Heart left ventricle (tissue), 13 donors: ENCODE results near the gene SLC25A13.

Source experiments
- POLR2A ChIP-seq, 2 donors: fragments of 450-650 bp; IDR thresholded peaks; one replicate each; pipeline ENCODE4 v1.6.1; 2017; ENCODE audit warnings: antibody characterized with exemption in 2 of 2, mild to moderate bottlenecking in 2 of 2, moderate library complexity in 2 of 2
- TF ChIP-seq, protein P1 (sequence below), 12 donors: fragments of 200-600 bp; sonication (generic) in 4 of 12; IDR thresholded peaks; one replicate each; pipeline versions ENCODE4 v1.5.0 to v1.8.0; 2018 to 2022; ENCODE audit warnings: antibody characterized with exemption in 12 of 12, mild to moderate bottlenecking in 5 of 12
- donor health status: ischemic (EF 13 %, LVEDD 7.1; RV severe dilation, severe dysfunction).
- donor health status: DM: no; HTN: yes; CAD: no.
- donor health status: DM: no; HTN: no; CAD: no.
- donor health status: ischemic (EF 25% LVEDD 6.9; RV normal size, moderate dysfunction).
- donor health status: ischemic (EF 25% LVEDD 5.7; RV mildly dilated, moderate dysfunction).
- donor health status: ischemic (EF 35%, LVEDD 5.7; RV mildly dilated, moderate dysfunction).
- donor health status: nonischemic (EF 11% LVEDD 7.7; RV severe dilation, severe dysfunction).
- donor health status: DM: yes; HTN: yes; CAD: no.
- donor health status: PGD.
- donor health status: ischemic (EF 29% LVEDD 5.4; RV normal size, mild dysfunction).
- donor health status: nonischemic (EF 23%, LVEDD 6.1; RV moderate dilation, normal function).

DNA sequence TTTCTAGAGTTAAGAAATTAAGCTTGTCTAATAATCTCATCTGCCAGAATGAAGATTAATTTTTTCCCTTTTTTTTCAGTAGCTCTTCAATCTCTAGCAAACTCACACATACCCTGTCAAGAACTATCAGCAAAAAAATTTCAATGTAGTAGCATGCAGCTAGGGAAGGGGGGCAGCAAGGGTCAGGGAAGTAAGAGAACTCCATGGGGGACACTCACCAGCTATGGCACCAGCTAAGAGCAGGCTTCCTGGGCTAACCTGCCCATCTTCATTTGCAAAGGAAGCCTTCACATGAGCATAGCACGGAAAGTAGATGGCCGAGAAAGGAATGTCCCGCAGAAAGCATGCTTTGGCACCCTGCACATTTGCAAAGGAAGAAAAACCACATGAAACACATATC lies 190.4 kb downstream of the SLC25A13 start:
- TF ChIP-seq, protein P1, sequence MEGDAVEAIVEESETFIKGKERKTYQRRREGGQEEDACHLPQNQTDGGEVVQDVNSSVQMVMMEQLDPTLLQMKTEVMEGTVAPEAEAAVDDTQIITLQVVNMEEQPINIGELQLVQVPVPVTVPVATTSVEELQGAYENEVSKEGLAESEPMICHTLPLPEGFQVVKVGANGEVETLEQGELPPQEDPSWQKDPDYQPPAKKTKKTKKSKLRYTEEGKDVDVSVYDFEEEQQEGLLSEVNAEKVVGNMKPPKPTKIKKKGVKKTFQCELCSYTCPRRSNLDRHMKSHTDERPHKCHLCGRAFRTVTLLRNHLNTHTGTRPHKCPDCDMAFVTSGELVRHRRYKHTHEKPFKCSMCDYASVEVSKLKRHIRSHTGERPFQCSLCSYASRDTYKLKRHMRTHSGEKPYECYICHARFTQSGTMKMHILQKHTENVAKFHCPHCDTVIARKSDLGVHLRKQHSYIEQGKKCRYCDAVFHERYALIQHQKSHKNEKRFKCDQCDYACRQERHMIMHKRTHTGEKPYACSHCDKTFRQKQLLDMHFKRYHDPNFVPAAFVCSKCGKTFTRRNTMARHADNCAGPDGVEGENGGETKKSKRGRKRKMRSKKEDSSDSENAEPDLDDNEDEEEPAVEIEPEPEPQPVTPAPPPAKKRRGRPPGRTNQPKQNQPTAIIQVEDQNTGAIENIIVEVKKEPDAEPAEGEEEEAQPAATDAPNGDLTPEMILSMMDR (IDR thresholded peaks at IDR 0.05): no peak
- no peak for TF ChIP-seq POLR2A (IDR thresholded peaks at IDR 0.05)
